K562 (cell line): ENCODE measurements around the gene ENKUR. TPM values are rescaled to one million over a fixed set of nuclear protein-coding genes. Genes with fewer than 3 reads are reported as not detected.

ENCODE experiments used
- ASH1L ChIP-seq: fragments of 450-650 bp; IDR thresholded peaks from 2 replicates; pipeline ENCODE4 v1.6.1; 2018; ENCODE audit warnings: borderline replicate concordance, mild to moderate bottlenecking, low read depth; ENCODE audit not compliant: partially characterized antibody
- CBX2 ChIP-seq: fragments of 200-600 bp; sonication (generic); IDR thresholded peaks from one replicate; pipeline ENCODE4 v1.6.1; 2012; ENCODE audit warnings: mild to moderate bottlenecking, low read length, inconsistent platforms; ENCODE audit not compliant: insufficient read depth, poor library complexity, severe bottlenecking
- CXXC5 ChIP-seq: fragments of 250-450 bp; sonication (Bioruptor Pico); IDR thresholded peaks from 2 replicates; pipeline ENCODE4 v1.8.0; 2022; ENCODE audit warnings: inconsistent platforms, mild to moderate bottlenecking, moderate library complexity
- ETS2 ChIP-seq: IDR thresholded peaks from 2 replicates; pipeline ENCODE4 v1.6.1; 2016; ENCODE audit warnings: borderline replicate concordance, missing genetic modification characterization, mild to moderate bottlenecking, moderate library complexity, missing compliant biosample characterization; ENCODE audit not compliant: poor library complexity, severe bottlenecking
- HEY1 ChIP-seq: fragments of 250-450 bp; sonication (Bioruptor Pico); IDR thresholded peaks from 2 replicates; pipeline ENCODE4 v1.5.0; 2020; ENCODE audit warnings: mild to moderate bottlenecking, moderate library complexity, borderline replicate concordance
- HMG20A ChIP-seq: fragments of 450-650 bp; formaldehyde crosslinking; conservative IDR thresholded peaks from 2 replicates; pipeline ENCODE4 v1.4.0; 2020; ENCODE audit warnings: mild to moderate bottlenecking, mixed read lengths
- MYC ChIP-seq, 2 experiments: fragments of 250-450 bp in 1 of 2; sonication (Bioruptor Pico) in 1 of 2; IDR thresholded peaks; 2 replicates each; pipeline versions ENCODE4 v1.5.1 to v1.6.1; 2012 to 2021; ENCODE audit warnings: low read depth in 2 of 2, borderline replicate concordance in 1 of 2, improper control_type of control experiment in 1 of 2, low read length in 1 of 2, mild to moderate bottlenecking in 1 of 2, moderate library complexity in 1 of 2
- NELFE ChIP-seq: IDR thresholded peaks from 2 replicates; pipeline ENCODE4 v1.6.1; 2011; ENCODE audit warnings: mild to moderate bottlenecking; ENCODE audit not compliant: insufficient read depth, insufficient read length
- POLR2AphosphoS2 ChIP-seq: IDR thresholded peaks from 2 replicates; pipeline ENCODE4 v1.6.1; 2012; ENCODE audit warnings: low read length, improper control_type of control experiment
- SLC30A9 ChIP-seq: fragments of 250-450 bp; sonication (Bioruptor Pico); IDR thresholded peaks from 2 replicates; pipeline ENCODE4 v1.8.0; 2022; ENCODE audit warnings: mild to moderate bottlenecking, moderate library complexity
- SOX6 ChIP-seq: fragments of 450-650 bp; IDR thresholded peaks from 2 replicates; pipeline ENCODE4 v1.6.1; 2014; ENCODE audit warnings: mild to moderate bottlenecking
- YBX1 ChIP-seq: fragments of 450-650 bp; IDR thresholded peaks from 2 replicates; pipeline ENCODE4 v1.7.1; 2016; ENCODE audit warnings: mild to moderate bottlenecking
- ZBTB7A ChIP-seq: IDR thresholded peaks from 2 replicates; pipeline ENCODE4 v1.6.1; 2011; ENCODE audit warnings: low read depth, mild to moderate bottlenecking, low read length, moderate library complexity, borderline replicate concordance; ENCODE audit not compliant: control insufficient read depth
- ZNF253 ChIP-seq: fragments of 250-450 bp; sonication (Bioruptor Pico); conservative IDR thresholded peaks from 2 replicates; pipeline ENCODE4 v1.6.1; 2021; ENCODE audit warnings: mild to moderate bottlenecking
- polyA plus RNA-seq, 8 experiments: library from polyadenylated mRNA; depleted of rRNA in 4 of 8; stranded (reverse) in 5 of 8; unstranded in 3 of 8; fragments of >200 nt; fragmentation: Nextera tagmentation in 2 of 8; fragmentation: Illumina TruSeq in 1 of 8; extraction: Ambion mirVana in 2 of 8; extraction: Trizol in 1 of 8; gene quantifications; 2 replicates each; pipeline versions ENCODE4 v1.2.1 to v1.2.3, GENCODE V29; 2011 to 2014; ENCODE audit warnings: inconsistent platforms in 1 of 8, missing spikeins in 1 of 8
- total RNA-seq, 7 experiments: library from RNA; depleted of rRNA in 6 of 7; stranded (reverse); fragments of >200 nt in 6 of 7; fragmentation: Illumina TruSeq in 2 of 7; extraction: Trizol in 2 of 7; gene quantifications; 2 replicates each; pipeline versions ENCODE4 v1.2.1 to v1.2.3, GENCODE V29; 2011 to 2021; ENCODE audit warnings: low replicate concordance in 1 of 7
- TF ChIP-seq, protein P1 (sequence below), 2 experiments: fragments of 450-650 bp; formaldehyde crosslinking in 1 of 2; IDR thresholded peaks; 2 replicates each; pipeline versions ENCODE4 v1.4.0 to v1.6.1; 2014 to 2020; ENCODE audit warnings: mild to moderate bottlenecking in 2 of 2, borderline replicate concordance in 1 of 2, low read depth in 1 of 2
- TF ChIP-seq, protein P2 (sequence below): sonication (generic); formaldehyde crosslinking; IDR thresholded peaks from 2 replicates; pipeline ENCODE4 v1.8.1; 2023; ENCODE audit warnings: mild to moderate bottlenecking, missing genetic modification reagents
- TF ChIP-seq, protein P3 (sequence below): fragments of 250-450 bp; sonication (Bioruptor Pico); IDR thresholded peaks from 2 replicates; pipeline ENCODE4 v1.5.0; 2021

ENKUR gene
- total and polyA plus RNA-seq, 9 of the 15 experiments (the other 6 are each of a cell fraction or from before 2014, with no cell fraction given) = 0.06 to 0.46 (median 0.20) TPM

GRCh38 chr10:25047591-25048301 is 31.8 kb upstream of the ENKUR start (continued):
- TF ChIP-seq, protein P1, sequence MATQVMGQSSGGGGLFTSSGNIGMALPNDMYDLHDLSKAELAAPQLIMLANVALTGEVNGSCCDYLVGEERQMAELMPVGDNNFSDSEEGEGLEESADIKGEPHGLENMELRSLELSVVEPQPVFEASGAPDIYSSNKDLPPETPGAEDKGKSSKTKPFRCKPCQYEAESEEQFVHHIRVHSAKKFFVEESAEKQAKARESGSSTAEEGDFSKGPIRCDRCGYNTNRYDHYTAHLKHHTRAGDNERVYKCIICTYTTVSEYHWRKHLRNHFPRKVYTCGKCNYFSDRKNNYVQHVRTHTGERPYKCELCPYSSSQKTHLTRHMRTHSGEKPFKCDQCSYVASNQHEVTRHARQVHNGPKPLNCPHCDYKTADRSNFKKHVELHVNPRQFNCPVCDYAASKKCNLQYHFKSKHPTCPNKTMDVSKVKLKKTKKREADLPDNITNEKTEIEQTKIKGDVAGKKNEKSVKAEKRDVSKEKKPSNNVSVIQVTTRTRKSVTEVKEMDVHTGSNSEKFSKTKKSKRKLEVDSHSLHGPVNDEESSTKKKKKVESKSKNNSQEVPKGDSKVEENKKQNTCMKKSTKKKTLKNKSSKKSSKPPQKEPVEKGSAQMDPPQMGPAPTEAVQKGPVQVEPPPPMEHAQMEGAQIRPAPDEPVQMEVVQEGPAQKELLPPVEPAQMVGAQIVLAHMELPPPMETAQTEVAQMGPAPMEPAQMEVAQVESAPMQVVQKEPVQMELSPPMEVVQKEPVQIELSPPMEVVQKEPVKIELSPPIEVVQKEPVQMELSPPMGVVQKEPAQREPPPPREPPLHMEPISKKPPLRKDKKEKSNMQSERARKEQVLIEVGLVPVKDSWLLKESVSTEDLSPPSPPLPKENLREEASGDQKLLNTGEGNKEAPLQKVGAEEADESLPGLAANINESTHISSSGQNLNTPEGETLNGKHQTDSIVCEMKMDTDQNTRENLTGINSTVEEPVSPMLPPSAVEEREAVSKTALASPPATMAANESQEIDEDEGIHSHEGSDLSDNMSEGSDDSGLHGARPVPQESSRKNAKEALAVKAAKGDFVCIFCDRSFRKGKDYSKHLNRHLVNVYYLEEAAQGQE (IDR thresholded peaks at IDR 0.05; ENCODE audit: borderline replicate concordance) = no peak
- TF ChIP-seq, protein P1 (CRISPR knock-in tag; IDR thresholded peaks at IDR 0.05; ENCODE audit: low read depth) = no peak
- no peak for TF ChIP-seq POLR2AphosphoS2
- no peak for TF ChIP-seq ASH1L
- TF ChIP-seq, protein P2, sequence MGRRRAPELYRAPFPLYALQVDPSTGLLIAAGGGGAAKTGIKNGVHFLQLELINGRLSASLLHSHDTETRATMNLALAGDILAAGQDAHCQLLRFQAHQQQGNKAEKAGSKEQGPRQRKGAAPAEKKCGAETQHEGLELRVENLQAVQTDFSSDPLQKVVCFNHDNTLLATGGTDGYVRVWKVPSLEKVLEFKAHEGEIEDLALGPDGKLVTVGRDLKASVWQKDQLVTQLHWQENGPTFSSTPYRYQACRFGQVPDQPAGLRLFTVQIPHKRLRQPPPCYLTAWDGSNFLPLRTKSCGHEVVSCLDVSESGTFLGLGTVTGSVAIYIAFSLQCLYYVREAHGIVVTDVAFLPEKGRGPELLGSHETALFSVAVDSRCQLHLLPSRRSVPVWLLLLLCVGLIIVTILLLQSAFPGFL (CRISPR knock-in tag) = no peak
- TF ChIP-seq MYC (IDR thresholded peaks at IDR 0.05; ENCODE audit: low read depth, low read length) = no peak
- TF ChIP-seq MYC (CRISPR knock-in tag; IDR thresholded peaks at IDR 0.05; ENCODE audit: borderline replicate concordance, low read depth) = no peak
- peak; percentile 79 for TF ChIP-seq SOX6
- TF ChIP-seq NELFE = no peak
- TF ChIP-seq ETS2 (tag) = no peak
- no peak for TF ChIP-seq SLC30A9 (CRISPR knock-in tag)
- TF ChIP-seq YBX1 = no peak
- TF ChIP-seq CBX2 = no peak
- TF ChIP-seq, protein P3, sequence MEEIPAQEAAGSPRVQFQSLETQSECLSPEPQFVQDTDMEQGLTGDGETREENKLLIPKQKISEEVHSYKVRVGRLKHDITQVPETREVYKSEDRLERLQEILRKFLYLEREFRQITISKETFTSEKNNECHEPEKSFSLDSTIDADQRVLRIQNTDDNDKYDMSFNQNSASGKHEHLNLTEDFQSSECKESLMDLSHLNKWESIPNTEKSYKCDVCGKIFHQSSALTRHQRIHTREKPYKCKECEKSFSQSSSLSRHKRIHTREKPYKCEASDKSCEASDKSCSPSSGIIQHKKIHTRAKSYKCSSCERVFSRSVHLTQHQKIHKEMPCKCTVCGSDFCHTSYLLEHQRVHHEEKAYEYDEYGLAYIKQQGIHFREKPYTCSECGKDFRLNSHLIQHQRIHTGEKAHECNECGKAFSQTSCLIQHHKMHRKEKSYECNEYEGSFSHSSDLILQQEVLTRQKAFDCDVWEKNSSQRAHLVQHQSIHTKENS = no peak
- no peak for TF ChIP-seq ZNF253
- TF ChIP-seq HMG20A (CRISPR knock-in tag) = no peak
- peak; percentile 58; the same call in 1 of the 2 replicates for TF ChIP-seq HEY1
- TF ChIP-seq CXXC5 = no peak
- no peak for TF ChIP-seq ZBTB7A
